ENCODE results near the gene LCN1.

- TF ChIP-seq CTCF (conservative IDR thresholded peaks at IDR 0.05; ENCODE audit: low read depth, low read length), result no peak
- TF ChIP-seq EZH2 (IDR thresholded peaks at IDR 0.05; ENCODE audit: low read length, unreplicated experiment), result no peak
- no peak for TF ChIP-seq EZH2phosphoT487 (IDR thresholded peaks at IDR 0.05; ENCODE audit: borderline replicate concordance, low read length)
These were observed 49.2 kb upstream of the LCN1 start for GRCh38 chr9:135471791-135472640.

Measured in PC-3 (cell line).